OCI-LY7 (cell line): ENCODE data around the gene CPLX4.

Source experiments
- CTCF ChIP-seq: fragments of 200-600 bp; sonication (generic); conservative IDR thresholded peaks from 2 replicates; pipeline ENCODE4 v1.5.1; 2014; ENCODE audit warnings: mild to moderate bottlenecking, antibody characterized with exemption, low read length, moderate library complexity, mixed read lengths
- EZH2phosphoT487 ChIP-seq: fragments of 200-600 bp; sonication (generic); IDR thresholded peaks from 2 replicates; pipeline ENCODE4 v1.6.1; 2018; ENCODE audit warnings: low read depth, borderline replicate concordance, mild to moderate bottlenecking, mixed run types, antibody characterized with exemption, low read length, moderate library complexity, mixed read lengths

GRCh38 chr18:59273759-59274532 is 44.5 kb downstream of the CPLX4 start:
- TF ChIP-seq CTCF (no peak), EZH2phosphoT487 (no peak)
